Activated CD4-positive, alpha-beta T cell treated with anti-CD3 and anti-CD28 coated beads, Interleukin-2, Interleukin-4, amounts not matched to agents 100 ng/mL and 50 ng/mL, durations not matched to agents 16 hours and 8 hours (primary cell): ENCODE data around the gene ZNF407.
A peak's percentile ranks its signal among the peaks of the same experiment; 100 is the strongest.

Experiments used
- DNase-seq: peaks from one replicate; pipeline ENCODE4 v3.0.0-alpha.2; 2020; ENCODE audit warnings: low spot score

ZNF407 gene

DNA sequence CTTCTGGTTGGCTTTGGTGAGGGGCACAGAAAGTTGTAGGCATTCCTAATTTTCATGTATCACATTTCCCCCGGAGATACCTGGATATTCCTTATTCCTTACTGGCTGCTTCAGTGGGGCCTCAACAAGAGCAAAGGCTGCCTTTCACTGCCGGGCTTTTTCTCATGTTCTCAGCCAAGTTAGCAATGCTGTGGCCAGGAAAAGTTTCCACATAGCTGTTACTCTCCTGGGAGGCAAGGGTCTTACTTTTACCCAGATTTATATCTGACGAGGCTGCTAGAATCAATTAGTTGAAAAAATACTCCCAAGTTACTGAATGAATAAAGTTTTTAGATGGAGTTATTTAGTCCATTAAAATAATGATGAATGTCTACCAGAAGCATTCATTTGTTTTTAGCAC, 230.5 kb downstream of the ZNF407 start:
- no peak for DNase-seq

DNA sequence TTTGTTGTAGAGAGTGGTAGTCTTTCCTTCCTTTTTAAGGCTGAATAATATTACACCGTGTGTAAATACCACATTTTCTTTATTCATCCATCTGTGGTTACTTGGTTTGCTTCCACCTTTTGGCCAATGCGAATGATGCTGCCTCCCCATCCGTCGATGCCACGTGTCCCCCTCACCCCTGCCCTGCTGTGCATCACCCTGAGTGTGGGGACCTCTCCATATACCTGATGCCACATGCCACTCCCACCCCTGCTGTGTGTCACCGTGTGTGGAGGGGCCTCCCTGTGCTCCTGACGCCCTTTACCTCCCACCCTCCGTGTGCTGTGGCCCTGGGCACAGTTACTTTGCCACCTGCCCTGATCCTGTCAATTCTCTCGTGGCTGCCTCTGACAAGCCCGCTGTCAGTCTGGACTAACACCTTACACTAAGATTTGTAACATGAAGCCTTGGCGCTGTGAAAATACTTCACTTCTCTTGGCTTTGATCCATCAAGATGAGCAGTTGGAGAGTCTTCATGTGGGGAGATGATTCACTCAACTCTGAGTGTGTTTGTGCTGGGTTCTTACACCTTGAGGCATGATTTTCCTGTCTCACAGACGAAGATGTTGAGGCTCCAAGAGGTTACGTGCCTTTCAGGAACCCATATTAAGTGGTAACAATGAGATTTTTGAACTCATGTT, 234.0 kb downstream of the ZNF407 start:
- DNase-seq, result no peak

GRCh38 chr18:74832381-74832780, 234.7 kb downstream of the ZNF407 start:
- DNase-seq, result no peak

- no peak for DNase-seq
Observed at GRCh38 chr18:74832999-74833398, 235.3 kb downstream of the ZNF407 start.

DNA sequence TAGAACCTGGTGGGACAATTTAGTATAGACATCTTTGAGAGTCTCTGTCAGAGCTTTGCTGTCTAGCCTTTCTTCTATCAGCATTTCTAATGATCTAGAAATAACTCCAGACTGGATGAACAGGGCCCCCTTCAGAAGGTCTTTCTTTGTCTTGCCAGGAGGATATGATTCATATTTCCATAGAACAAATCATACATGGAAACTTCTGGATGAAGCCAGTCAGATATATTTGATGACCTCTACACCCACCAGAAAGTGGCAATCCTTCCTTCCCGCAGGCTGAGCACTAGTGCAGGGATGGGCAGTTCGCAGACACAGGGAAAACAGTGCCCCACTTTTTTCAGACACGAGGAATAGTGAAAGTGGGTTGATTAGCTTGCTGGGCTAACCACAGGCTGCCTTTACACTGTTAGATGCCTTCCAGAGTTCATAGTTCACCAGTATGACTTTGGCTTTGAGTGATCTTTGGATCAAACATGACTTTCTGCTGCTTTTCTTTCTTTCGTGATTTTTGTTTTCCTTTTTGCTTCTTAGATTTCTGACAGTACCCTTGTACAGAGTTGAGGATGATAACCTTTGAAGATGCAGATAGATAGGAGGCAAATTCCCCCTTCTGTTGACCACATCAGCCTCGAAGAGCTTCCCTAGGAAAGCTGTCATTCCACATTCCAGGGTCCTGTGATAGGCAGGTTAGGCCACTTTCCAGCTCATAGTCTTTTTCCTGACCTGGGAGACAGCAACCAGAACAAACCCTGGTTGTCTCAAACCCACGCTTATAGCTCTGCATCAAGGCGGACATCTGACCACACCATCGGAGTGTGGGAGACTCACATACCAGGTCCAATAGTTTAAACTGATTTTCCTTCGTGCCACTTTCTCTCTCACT, 237.0 kb downstream of the ZNF407 start:
- no peak for DNase-seq

- DNase-seq, result no peak
Observed at GRCh38 chr18:74836296-74837139, 238.8 kb downstream of the ZNF407 start.

DNA sequence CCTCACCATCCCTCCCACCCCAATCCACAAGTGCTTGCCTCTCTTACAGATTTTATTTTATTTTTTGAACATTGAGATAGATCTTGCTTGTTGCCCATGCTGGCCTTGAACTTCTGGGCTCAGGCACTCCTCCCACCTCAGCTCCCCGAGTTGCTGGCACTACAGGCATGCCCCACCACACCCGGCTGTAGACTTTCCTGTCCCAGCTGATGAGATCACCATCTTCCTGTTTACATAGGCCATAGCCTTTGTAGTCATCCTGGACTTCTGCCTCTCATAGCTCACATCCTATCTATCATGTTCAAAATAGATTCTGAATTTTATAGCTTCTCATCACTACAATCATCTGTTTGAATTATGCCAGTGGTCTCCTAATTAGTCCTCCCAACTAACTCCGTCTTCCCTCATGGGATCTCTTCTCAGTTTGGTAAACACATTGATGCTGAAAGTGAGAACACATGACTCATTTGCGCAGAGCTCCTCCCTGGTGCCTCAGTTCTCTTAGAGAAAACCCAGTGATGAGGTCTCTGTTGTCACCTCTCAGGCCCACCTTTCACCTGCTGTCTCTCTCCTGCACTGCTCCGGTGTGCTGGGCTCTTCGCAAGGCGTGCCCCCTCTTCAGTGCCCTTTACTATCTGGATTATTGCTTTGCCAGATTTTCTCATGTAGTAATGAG, 243.0 kb downstream of the ZNF407 start:
- DNase-seq, result peak; percentile 4

- no peak for DNase-seq
Observed at GRCh38 chr18:74841248-74841647, 243.6 kb downstream of the ZNF407 start.

DNA sequence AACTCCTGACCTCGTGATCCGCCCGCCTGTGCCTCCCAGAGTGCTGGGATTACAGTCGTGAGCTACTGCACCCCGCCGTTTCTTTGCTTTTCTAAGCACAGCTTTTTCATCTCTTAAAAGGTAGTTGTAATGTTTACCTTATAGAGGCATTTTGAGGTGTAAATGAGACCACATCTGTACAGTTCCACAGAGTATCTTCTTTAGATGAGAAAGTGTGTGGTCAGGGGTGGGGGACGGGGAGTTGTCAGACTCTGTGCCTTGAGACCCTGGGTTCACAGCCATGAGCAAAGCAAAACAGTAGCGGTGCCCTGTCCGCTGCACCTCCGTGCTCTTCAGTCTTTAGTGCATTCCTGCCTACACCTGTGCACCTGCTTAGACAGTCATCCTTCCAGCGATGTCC, 251.6 kb downstream of the ZNF407 start:
- no peak for DNase-seq

- DNase-seq, result no peak
Observed at GRCh38 chr18:74856434-74856833, 258.8 kb downstream of the ZNF407 start.

DNA sequence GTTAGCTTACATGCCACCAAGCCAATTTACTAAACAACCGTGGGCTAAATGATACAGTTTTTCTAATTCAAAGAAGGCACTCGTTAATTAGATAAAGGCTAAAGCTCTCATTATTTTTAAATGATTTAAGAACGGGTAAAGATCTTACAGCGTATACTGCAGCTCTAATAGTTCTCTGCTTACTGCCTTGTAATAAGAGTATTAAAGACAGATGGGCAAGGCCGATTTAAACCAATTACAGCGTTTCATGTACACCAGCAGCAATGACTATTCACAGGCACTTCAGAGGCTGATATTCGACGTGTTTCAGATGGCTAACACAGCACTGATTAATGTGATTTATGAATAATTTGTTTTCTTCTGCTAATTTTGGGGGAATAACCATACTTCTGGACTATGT, 259.3 kb downstream of the ZNF407 start:
- no peak for DNase-seq

DNA sequence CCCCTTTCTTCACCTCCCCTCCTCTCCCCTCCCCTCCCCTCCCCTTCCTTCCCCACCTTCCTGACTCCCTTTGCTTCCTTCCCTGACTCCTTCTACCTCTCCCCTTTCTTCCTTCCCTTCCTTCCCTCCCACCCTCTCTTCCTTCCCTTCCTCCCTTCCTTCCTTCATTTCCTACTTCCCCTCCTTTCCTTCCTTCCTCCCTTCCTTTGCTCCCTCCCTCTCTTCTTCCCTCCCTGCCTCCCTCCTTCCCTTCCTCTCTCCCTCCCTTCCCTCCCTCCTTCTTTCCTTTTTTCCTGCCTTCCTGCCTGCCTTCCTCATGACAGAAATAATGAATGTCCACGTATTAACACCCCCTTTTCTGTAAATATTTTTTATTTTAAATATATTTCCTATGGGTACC, 260.2 kb downstream of the ZNF407 start:
- DNase-seq, result no peak

DNA sequence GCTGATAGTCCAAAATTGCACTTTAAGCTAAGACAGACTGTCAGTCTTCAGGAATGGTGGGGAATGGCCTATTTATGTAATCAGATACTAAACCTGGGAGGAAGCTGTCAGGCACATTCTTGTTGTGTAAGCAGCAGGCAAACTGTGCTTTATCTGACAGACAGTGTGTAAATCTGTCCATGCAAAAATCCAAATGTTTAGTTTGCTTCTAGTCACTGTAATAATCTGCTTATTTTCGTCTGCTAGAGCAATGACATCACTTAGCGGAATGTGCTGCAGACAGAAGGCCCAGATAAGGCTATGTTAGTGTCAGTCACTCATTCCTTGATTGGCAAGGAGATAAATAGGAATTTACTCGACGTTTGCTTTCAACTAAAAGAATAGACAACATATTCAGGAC, 263.5 kb downstream of the ZNF407 start:
- no peak for DNase-seq

GRCh38 chr18:74862094-74862493, 264.4 kb downstream of the ZNF407 start:
- DNase-seq, result no peak

- no peak for DNase-seq
Observed at GRCh38 chr18:74866577-74866976, 268.9 kb downstream of the ZNF407 start.

DNA sequence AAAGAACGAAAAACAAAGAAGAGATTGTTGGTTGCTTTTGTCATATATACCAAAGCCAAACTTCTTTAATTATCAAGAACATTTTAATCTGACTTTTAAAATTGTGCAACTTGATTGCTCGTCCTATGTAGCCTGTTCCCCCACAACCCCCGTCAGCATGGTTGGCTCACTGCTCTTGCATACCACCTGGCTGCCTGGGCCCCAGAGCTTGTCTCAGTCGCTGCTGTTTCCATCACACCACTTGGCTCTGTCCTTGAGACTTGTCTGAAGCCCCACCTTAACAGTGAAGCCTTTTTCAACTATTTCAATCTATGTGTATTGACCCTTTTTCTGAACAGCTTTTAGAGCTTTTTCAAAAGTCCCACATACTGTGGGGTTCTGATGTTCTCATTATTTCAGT, 270.8 kb downstream of the ZNF407 start:
- DNase-seq, result no peak

GRCh38 chr18:74869904-74870863, 272.5 kb downstream of the ZNF407 start:
- no peak for DNase-seq

DNA sequence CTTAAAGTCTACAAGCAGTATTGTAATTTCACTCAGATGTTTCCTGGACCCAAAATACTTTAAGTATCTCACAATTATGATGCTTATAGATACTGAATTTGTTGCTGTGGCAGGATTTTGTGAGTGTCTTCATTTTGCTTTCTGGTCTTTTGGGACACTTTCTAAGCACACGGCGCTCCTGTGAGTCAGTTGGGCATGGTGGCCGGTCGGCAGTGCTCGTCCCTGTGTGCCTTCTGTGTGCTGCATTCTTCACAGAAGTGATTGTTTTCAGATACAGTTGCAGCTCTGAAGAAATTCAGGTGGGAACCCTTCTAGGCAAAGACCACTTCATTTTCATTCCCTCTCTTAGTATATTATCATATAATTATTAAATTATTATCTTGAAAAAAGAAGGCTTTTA, 273.3 kb downstream of the ZNF407 start:
- no peak for DNase-seq

DNA sequence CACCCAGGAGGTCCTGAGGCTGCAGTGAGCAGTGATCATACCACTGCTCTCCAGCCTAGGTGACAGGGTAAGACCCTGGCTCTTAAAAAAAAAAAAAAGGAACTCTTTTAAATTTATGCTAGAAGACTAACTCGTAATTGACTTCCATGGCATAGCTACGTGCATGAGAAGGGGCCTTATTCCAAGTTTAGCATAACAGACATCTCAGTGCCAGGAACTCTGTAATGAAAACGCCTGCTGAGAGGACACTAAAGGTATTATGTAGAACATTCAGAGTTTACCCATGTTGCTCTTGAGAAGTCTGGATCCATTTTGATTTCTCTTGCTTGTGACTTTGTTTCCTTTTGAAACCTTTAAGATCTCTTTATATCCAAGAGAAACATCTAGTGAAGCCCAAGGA, 276.0 kb downstream of the ZNF407 start:
- no peak for DNase-seq

DNA sequence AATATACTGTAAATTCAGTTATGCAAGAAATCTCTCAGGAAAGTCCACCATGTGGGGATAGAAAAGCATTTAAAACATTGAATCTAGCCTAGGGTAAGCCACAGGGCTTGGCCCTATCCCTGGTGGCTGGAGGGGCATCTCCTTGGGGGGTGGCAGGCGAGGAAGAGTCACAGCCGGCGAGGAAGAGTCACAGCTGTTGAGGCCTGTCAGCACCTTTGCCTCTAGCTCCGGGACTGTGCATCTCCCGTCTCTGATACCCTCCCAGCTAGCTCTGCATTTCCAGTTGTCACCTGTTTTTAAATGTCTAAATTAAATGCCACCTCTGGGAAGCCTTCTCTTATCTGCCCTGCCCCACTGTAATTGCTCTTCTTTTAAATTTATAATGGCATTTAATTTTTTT, 276.7 kb downstream of the ZNF407 start:
- no peak for DNase-seq
